ENCODE data around the gene MASP1.

MASP1 gene

DNA sequence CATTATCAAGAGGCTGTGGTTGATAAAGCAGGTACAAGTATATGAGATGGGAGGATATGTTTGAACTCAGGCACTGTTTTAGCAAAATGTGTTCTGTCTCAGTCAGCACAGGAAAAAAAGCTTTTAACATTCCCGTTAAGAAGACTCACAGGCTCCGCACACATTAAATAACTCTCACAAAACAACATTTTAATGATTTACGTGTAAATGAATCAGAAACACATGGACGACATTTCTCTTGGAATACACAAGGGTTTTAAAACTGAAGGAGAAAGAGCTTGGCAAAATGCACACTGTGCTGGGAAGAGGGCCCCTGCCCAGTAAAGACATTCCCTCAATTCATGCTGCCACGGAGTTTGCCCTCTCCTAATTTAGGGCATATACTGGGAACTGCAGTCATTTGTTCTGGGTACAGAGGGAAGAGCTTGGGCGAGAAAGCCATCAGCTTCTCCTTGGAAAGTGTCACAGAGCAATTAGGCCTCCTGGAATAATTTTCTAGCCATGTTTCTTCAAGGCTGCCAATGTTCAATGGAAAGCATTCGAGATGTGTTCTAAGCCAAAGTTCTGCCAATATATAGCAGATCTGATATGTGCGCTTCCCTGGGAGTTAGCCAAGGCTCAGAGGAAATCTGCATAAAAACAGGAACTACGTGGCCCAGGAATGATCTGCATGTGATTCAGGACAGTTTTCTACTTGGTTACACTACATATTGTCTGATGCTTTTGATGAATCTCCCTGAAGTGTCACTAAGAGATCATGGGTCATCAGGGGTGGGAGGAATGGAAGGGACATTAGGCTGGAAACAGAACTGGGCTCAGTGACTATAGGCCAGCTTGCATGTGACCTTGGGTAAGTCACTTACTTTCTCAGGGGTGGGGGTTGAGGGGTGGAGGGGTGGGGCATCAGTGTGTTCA is 2.2 kb upstream of the MASP1 start:
- in situ Hi-C loops (cut with MboI; ENCODE audit: low sequenced_read_pairs), result no loop called here

DNA sequence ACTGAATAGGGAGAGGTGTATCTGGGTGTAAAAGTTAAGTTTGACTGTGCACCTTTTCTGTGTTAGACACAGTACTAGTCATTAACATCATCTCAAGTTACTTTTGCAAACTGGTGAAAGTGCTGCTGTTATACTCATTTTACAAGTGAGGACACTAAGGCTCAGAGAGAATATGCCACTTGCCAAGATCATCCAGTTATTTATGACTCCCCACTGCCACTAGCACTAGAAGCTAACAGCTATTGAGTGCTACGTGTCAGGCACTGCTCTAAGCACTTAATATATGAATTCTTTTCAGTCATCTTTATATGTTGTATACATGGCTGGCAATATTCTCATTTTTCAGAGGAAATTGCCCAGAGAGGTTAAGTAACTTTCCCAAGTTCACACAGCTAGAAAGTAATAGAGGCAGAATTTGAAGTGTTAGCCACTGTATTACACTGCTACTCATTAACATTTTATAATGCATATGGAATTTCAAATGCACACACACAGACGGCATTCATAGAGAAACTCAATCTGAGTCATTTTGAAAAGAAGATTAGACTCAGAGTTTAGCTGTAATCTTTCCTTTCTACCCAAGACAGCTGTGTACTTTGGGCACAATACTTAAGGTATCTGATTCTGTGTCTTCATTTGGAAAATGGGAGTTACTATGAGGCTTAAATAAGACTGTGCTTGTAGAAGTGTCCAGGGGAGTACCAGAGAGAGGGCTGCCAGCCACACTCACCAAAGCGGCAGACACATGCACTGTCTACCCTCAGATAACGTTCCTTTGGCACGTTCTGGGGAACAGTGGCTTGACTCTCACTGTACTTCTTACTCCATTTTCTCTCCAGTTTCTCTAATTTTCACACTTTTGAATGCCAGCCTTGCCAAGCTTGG is 1.3 kb upstream of the MASP1 start:
- in situ Hi-C loops (cut with MboI; ENCODE audit: low sequenced_read_pairs), result no loop called here

DNA sequence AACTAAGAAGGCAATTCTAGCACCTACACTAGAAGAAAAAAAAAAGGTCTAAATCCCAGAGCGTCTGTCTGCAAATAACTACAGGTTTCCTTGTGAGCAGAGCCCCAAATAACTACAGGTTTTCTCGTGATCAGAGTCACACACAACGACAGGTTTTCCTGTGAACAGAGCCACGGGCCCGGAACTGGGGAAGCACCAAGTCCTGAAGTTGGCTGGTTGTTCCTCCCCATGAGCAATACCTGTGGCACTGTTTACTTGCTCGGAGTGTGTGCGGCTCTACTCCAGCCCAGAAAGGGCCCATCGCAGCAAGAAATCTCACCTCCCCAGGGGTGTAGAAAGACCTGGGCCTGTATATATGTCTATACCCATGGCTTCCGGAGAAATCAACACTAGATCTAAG is 644 bp upstream of the MASP1 start:
- in situ Hi-C loops (cut with MboI; ENCODE audit: low sequenced_read_pairs), result no loop called here

DNA sequence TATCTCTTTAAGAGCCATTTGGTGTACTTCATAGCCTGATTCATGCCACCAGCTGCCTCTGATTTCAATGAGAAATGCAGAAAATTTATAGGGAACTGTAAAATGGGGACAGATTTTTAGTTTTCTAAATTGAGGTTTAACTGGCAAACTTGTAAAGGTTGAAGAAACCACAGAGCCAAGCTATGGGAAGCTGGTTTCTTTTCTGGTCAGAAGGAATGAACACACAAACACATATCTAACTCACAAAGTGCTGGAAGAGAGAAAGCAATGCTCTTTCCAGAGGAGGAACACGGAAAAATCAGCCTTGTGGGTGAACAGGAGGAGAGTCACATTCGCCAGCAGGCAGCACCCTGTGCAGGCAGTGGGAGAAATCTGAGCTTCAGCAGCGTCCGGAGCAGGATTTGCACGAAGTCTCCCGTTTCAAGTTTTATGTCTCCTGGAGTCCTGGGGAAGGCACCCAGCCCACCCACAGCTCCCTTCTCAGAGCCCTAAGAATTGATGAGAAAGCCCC is 481 bp downstream of the MASP1 start:
- in situ Hi-C loops (cut with MboI; ENCODE audit: low sequenced_read_pairs), result no loop called here

DNA sequence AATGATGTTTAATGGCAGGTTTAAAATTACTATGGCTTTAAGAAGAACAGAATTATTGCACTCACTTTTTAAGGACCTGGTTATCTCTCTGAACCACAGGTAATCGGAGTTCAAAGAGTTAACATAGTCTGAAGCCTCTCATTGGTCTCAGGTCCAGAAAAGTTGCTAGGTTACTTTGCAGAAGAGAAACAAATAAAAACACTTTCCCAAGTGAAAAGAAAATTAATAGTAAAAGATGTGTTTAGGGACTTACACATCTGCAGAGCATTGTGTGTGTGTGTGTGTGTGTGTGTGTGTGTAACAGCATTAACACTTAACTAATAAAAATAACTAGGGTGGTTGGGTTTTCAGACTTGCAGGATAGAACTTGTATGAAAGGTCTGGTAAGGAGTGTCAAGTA is 1.0 kb downstream of the MASP1 start:
- in situ Hi-C loops (cut with MboI; ENCODE audit: low sequenced_read_pairs), result no loop called here

DNA sequence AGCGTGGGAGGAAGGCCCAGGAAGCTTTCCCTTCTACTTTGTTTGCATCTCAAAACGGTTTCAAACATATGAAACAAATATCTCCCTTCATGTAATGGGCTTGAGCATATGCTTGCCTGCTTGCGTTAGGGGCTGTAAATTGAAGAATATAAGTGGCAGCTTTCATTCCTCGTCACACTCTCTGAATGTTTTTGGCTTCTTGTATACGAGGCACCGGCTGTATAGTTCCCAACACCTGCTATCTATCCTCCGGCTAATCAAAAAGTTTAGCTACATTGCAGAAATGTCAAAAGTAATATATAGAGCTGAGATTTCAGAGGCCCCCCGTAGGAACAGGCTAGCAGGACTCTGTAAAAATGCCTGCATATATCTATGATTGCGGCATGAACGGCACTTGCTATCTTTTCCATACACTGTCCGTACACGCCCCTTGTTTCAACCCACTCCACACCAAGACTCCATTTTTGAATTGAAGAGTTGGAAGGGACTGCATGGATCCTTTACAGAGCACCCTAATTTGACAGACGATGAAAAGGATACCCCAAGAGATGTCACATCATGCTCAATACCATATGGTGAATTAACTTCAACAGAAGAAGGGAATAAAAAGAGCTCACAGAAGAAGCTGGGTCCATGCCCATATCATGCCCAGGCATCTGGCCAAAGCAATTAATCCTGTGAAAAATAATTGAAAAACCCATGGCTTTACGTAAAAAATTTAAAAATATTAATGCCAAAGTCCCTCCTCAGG is 2.5 kb downstream of the MASP1 start:
- in situ Hi-C loops (cut with MboI; ENCODE audit: low sequenced_read_pairs), result no loop called here

DNA sequence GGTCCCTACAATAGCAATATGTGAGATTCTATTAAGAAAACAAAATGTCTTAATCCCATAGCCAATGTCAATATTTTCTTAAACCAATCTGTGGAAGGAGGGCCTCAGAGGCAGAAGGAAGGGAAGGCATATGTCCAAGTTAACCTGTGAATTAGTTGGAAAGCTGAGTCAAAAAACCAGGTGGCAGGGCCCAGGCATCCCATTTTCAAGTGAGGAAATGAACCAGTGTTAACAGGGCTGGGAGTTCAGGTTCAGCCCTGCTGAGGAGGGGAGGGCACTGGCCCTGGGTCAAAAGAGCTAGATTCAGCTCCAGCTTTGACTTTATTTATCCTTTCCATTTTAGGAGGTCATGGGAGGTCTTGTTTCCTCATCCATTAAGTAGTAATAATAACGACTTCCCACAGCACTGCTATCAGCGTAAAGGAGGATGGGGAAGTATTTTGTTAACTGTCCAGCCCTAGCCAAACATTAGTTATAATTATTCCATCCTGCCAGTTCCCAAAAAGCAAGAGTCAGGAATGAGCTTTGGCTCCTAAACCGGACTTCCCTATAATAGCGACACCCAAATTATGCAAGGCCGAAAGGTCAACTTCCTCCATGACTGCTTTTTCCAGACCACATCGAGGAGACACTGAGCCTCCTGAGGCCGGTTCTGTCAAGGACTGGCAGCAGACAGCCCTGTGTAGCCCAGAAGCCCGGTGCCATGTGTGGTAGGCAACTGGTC is 3.2 kb downstream of the MASP1 start:
- in situ Hi-C loops (cut with MboI; ENCODE audit: low sequenced_read_pairs), result no loop called here

DNA sequence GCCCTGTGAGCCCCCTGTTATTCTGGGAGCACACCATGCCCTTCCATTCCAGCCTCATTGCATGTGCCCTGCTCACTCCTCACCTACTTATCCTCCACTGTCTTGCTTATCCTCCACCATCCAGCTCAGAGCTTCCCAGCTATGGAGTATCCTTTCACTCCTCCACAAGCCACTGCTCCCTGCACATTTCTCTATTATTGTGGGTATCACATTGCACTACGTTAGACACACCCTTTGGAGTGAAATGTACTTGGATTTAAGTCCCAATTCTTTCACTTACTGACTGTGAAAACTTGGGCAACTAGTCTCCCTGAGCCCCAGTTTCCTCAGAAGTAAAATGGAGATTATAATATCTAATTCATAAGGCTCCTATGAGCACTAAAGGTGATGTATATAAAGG is 4.3 kb downstream of the MASP1 start:
- in situ Hi-C loops (cut with MboI; ENCODE audit: low sequenced_read_pairs), result no loop called here

DNA sequence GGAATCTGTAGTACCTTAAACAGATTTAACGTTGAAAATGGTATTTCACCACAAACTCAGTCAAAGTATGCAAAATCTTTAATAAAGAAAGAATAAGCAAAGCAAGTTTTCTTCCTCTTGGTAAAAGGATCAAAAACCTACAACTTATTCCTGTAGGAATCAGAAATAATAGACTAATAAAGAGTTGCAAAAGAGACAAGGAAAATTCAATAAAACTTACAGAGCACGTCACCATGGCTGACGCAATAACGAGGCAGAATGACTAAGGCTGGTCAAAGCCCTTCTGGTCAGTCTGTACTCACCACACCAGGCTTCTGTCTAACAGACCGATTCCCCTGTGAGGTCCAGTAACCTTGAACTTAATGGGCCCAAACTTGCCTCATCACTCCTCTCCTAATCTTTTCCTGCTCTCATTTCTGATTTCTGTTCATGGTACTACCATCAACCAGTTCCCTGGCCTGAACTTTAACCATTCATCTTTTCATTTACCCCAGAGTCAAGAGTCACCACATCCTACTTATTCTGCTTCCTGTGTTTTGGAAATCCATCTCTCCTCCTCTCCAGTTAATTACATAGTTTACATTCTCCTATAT is 5.0 kb downstream of the MASP1 start:
- in situ Hi-C loops (cut with MboI; ENCODE audit: low sequenced_read_pairs), result no loop called here

DNA sequence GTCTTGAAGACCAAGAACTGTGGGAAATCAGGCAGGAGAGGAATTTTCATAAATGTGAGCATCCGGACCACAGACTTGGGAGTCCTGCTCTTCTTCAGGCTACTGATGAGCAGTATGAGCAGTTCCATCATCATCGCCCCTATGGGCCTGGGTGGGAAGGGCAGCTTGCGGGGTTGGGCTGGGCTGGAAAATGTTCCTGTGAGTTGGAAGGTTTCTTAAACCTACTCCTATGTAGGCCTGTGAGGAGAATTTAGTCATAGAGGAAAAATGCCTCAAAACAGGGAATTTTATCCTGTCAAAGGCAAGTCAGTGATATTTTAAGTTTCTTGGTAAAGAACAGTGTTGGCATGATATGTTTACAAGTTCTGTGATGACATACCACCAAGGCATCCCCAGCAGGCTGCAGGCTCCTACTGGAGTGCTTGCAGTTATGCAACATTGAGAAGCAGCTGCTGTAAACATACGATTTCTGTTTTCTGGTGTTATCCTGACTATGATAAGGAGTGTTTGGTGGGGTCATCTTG is 10.3 kb downstream of the MASP1 start:
- in situ Hi-C loops (cut with MboI; ENCODE audit: low sequenced_read_pairs), result no loop called here

DNA sequence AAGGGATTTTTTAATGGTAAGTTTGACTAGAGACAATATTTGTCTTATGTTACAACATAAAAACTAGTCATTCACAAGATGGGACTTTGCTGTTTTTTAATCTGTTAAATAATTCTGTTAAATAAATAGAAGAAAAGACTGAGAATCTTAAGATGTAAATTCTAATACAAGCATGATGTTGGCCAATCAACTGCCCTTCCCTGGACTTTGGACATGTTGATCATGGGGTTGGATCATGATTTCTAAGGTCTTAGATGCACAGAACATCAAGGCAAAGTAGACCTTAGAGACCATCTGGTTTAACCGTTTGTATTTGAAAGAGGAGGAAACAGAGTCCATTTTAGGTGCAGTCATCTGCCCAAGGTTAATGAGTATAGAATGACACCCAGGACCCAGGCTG is 10.9 kb downstream of the MASP1 start:
- in situ Hi-C loops (cut with MboI; ENCODE audit: low sequenced_read_pairs), result no loop called here

DNA sequence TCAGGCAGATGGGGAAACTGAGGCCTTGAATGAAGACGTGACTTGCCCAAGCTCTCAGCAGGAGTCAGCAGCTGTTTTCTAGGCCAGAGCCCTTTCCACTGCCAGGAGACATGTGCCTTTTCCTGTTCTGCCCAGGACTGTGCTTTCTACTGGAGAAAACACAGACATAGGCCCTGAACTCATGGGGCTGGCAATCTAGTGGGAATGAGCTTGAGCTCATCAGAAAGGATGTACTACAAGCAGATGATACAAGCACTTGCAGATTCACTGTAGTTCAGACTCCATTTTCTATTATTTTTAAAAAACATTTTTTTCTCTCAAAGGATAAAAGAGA is 14.4 kb downstream of the MASP1 start:
- in situ Hi-C loops (cut with MboI; ENCODE audit: low sequenced_read_pairs), result no loop called here

DNA sequence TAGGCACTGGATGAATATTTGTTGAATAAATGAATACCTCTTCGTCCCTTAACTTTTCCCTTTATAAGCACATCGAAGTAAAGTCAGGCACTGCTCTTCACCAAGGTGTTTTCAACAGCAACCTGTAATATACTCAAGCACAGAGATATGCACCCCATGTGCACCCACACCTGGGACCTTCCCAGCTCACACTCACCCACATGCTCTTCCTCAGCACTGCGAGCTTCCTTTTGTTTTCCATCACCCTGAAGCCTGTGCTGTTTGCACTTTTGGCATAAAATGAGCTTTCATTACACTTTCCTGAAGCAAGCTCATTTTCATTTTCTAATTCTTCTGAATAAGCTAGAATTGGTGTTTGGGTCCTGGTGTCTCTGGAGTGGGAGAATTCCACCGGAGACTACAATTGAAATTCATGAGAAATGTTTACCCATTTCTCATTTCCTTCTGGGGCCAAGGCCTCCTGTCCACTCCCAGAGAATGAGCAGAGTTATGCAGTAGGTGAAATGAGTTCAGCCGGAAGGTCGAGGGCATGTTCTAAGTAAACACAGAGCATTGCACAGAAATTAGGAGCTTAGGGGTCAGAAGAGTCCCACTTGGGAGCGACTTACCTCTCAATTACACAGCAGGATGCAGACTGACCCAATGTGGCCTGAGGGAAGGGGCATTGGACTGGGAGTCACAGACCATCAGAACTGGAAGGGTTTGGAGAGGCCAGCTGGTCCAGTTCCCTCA is 15.0 kb downstream of the MASP1 start:
- in situ Hi-C loops (cut with MboI; ENCODE audit: low sequenced_read_pairs), result no loop called here

DNA sequence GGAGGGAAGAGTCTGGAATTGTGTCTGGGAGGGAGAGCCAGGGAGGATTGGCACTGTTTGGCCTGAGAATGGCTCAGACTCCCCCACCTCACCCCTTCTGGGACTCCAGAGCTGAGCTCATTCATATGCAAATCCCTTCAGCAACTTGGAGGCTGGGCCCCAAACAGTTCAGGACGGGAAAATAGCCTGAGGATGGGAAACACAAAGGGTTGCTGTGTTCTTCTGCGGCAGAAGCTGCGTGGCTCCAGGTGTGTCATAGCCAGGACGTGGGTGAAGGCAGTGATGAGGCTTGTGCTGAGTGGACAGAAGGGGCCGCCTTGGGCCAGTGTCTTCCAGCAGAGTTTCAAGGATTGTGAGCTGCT is 16.6 kb downstream of the MASP1 start:
- in situ Hi-C loops (cut with MboI; ENCODE audit: low sequenced_read_pairs), result no loop called here

DNA sequence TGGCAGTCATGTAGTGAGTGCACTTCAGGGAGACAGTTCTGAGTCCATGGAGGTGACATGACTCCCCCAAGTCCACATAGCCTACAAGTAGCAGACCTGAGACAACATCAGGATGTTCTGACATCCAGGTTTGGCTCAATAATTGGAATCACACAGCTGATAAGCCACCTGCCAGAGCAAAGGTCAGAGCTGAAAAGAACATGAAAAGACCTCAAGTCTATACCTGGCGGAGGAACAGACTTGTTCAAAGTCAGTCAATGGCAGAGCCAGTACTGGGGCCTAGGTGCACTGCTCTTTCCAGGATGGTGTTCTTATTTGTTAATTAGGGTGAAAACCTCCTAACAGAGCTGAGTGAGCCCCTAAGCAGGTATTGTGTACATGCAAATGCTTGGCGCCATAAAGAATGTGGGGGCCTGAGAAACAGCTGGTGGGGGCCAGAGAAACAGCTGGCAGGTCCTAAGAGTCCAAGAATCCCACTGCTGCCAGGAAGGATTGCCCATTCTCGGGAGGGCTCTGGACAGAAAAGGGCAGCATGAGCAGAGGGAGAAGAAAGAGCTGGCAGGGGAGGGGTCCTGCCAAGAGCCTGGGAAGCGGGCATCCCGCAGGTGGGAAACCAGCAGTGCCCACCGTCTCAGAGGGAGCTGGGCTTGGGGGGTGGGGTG is 17.1 kb downstream of the MASP1 start:
- in situ Hi-C loops (cut with MboI; ENCODE audit: low sequenced_read_pairs), result no loop called here

DNA sequence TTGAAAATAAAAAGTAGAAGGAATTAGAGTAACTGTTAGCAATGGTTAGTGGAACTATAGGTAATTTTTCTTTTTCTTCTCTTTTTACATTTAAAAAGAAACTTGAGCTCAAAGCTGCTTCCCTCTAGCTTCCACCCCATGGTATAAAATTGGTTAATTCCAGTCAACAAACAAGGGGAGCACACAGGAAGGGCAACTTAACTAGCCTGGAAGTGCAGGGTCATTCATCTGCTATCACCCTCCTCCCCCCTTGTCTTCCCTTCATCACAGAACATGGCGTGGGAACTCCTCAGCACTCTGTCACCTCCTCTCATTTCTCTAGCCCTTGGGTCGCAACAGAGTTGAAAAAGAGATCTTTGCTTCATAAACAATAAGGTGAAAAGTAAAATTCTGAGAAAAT is 20.0 kb downstream of the MASP1 start:
- in situ Hi-C loops (cut with MboI; ENCODE audit: low sequenced_read_pairs), result no loop called here

DNA sequence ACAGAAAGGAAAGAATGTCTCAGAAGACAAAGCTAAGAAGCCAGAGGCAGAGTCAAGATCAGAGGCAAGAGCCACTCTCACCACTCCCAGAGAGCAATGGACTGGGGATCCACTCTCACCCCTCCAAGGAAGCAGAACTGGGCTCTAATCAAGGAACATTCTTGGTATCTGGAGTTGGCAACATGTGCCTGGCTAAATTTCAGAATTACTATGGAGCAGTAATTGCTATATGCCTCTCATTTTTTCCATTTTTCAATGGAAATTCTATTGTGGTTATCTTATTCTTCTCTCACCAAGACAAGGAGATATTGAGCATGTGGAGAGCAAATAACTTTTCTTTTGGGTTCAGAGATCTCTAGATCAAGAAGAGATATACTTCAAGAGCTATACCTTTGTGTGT is 22.1 kb downstream of the MASP1 start:
- in situ Hi-C loops (cut with MboI; ENCODE audit: low sequenced_read_pairs), result no loop called here

DNA sequence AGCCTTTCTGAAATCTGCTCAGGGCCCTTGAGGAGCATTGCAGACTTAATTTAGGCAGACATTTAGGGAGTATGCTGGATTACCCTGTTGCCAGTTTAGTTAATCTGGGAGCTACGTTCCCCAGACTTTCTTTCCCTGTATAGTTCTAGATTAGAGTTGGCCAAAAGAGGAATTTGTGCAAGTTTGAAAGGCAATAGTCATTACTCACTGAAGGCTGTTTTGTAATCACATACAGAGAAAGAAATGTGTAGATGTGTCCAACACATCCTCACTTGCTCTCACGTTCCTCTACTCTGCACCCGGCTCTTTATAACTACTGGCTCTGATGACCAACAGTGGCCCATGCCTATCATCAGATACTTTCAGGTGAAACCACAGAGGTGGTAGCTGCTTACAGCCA is 24.2 kb downstream of the MASP1 start:
- in situ Hi-C loops (cut with MboI; ENCODE audit: low sequenced_read_pairs), result no loop called here

DNA sequence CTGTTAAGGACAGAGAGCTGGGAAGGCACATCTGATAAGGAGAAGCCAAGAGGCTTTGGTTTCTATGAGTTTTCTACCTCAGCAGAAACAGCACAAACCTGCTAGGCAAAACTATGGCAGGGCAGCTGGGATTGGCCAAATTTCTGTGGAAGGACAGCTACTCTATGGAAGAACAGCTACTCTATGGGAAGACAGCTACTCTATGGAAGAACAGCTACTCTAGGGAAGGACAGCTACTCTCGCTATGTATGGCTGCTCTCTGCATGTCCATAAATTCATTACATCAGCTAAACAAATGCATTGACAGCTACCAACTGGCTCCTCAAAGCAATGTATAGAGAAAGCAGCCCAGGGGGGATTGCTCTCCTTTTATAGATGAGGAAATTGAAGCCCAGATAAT is 24.8 kb downstream of the MASP1 start:
- in situ Hi-C loops (cut with MboI; ENCODE audit: low sequenced_read_pairs), result no loop called here
